Measurements from ENCODE around the gene MAP9.
"Not testable (repeated sequence)": the region's sequence is repeated elsewhere in the genome, so short reads cannot be mapped to it uniquely, and the experiment has no call there.

Gene MAP9

DNA sequence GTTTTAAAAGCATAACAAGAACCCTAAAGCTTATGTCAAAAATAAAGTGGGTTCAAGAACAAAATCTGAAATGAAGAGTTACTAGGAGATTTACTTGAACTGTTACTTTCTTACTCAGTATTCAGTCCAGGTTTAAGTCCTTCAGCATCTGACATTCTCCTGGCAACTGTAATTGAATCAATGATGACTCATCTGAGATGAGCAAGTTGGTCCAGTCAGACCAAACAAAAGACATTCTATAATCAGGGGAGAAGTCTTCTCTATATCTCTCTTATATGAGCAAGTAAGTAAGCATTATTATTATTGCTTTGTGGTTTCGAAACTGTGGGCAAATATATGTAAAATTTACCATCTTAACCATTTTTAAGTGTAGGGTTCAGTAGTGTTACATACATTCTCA is 34.6 kb downstream of the MAP9 start:
- peak; percentile 55 for DNase-seq

DNA sequence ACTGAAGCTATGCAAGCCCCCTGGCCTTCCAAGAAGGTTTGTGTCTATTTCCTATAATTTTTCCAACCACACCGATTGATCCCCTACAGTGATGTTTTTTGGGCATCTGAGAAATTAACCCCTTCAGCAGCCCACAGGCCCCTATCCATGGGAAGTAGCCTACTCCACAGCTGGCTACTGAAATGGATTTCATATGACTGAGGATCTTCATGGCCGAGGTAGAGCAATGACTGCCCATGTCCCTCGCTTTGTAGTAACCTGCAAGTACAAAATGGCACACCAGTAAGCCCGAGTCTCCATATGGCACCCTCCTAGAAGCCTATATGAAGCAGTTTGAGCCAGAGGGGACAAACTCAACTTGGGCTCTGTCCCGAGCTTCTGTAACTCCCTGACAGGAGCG is 36.8 kb downstream of the MAP9 start:
- no peak for DNase-seq

DNA sequence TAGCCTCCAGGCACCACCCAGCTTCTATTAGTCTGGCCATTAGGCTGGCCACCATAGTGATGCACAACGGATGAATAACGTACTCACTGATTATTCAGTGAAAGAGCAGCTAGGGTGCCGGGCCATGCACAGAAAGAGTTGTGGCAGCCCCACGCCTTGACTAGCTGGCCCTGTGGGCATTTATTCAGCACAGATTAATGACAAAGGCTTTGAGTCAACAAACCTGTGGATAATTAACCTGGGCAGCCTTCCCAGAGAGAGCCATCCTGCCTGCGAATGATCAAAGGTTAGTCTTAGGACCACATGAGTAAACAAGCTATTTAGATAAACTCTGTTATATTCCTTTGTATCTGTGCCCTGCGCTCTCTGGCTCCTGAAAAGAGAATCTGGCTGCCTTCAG is 37.2 kb downstream of the MAP9 start:
- no peak for DNase-seq

DNA sequence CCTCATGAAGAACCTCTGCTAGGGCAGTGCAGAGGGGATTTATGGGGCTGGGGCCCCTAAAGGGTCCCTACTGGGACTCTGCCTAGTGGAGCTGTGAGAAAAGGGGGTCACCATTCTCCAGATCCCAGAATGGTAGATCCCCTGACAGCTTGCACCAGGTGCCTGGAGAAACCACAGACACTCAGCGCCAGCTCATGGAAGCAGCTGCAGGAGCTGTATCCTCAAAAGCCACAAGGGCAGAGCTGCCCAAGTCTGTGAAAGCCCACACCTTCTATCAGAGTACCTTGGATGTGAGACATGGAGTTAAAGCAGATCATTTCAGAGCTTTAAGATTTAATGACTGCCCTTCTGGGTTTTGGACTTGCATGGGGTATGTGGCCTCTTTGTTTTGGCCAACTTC is 38.6 kb downstream of the MAP9 start:
- no peak for DNase-seq

DNA sequence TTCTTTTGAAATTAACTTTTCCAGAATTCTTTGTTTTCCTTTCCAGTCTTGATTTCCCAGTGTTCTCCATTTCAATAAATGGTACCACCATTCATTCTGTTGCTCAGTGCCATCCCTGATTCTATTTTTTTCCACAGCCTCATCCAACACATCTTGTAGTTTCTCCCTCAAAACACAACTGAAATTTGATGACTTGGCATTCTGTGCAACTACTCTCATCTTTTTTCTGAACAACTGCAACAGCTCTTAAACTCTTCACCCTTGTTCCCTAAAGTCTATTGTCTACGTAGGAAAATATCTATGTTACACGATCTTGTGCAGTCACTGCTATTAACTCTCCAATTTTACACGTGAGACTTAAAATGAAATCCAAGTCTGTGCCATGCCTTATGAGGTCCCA is 40.5 kb downstream of the MAP9 start:
- no peak for DNase-seq

DNA sequence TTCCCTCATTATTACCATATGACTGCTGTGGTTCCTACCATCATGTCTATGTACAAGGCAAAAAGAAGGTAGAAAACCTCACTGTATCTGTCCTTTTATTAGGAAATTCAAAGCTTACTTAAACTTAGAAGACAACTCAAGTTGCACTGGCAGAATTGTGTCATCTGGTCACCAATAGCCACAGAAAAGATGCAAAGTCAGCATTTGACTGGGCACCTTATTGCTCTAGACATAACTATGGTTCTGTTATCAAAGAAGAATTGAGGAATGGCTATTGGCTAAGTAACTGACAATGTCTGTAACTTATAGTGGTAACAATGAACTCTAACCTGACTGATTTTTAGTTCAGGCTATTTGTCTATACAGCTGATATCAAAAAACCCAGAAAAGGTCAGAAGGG is 45.3 kb downstream of the MAP9 start:
- DNase-seq: no peak

DNA sequence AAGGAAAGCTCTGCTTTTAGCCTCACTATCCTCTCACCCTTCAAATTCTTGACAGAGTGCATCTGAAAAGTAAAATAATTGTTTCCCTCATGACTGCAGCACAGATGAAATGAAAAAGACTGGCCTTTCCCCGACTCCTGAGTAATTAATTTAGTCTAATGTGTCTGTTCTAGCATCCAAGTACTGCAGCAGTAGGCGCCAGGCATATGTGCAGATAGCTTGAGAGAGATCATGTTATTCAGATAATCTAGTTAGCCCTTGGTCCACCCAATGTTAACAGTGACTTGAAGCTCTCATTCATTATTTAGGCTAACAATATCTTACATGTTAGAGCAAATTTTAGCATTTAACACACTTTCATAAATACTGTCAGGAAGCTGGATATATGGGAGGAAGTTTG is 54.0 kb downstream of the MAP9 start:
- no peak for DNase-seq

DNA sequence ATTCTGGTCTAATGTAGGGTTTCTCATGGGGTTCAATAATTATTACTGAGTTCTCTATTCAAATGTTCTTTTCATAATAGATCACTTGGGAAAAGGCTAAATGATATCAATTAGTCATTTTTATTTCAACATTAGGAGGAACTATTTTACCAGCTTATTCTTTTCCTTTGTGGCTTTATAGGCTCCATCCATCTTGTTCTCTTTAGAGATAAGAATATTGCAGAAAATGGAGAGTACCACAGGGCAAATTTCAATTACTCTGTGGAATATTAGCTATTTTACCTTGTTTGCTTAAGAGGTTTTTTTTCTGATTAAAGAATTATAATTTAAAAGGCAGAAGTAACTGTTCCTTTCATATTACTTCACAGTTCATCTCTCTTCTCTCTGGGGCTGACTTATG is 55.8 kb downstream of the MAP9 start:
- no peak for DNase-seq

DNA sequence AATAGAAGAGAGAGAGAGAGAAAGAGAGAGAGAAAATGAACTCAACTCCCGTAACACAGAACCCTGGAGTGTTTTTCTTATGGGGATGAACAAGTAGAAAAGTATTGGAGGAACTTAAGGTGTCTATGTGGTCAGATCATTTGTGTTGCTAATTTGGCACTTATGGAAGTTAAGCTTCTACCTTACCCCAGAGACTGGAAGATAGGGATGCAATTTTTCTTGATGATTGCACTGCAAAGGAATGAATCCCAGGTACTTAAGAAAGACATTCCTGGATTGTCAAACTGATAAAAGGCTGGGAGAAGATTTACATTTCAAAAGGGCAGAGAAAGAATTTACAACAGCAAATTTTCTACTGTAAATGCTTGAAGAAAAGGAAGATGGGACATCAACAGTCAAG is 57.2 kb downstream of the MAP9 start:
- DNase-seq: no peak

DNA sequence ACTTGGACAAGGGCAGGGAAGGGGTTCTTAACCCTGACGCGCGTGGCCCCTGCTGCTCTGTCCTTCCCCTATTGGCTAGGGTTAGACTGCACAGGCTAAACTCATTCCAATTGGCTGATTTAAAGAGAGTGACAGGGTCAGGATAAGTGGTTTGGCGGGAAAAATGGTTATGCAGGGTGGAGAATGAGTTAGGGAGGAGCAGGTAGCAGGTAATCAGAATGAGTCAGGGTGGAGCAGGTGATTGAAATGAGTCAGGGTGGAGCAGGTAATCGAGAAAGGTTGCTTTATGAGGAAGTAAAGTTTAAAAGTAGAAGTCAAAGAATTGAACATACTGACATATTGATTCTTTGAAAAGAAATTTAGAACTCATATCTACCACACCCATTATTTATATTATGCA is 64.7 kb downstream of the MAP9 start:
- DNase-seq: not testable (repeated sequence)

DNA sequence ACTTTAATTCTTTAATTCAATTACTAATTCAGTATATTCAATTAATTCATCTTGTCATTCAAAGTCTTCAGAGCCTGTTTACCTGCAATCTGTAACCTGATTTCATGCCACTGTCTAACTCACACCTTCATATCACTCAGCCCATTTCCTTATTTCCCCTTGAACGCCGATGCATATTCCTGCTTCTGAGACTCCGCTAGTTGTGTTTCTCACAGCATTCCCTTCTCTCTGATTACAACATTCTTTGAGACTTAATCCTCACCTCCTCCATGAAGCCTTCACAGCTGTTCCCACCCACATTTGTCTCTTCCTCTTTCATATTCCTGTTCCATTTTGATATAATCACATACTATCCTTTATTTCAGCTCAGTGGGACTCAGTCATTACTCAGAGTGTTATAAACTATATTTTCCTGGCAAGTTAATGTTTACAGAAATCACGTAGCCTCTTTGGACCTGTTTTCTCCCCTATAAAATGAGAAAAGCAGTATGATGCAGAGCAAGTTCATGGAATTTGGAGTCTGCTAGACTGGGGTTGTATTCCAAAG is 69.0 kb downstream of the MAP9 start:
- no peak for DNase-seq

DNA sequence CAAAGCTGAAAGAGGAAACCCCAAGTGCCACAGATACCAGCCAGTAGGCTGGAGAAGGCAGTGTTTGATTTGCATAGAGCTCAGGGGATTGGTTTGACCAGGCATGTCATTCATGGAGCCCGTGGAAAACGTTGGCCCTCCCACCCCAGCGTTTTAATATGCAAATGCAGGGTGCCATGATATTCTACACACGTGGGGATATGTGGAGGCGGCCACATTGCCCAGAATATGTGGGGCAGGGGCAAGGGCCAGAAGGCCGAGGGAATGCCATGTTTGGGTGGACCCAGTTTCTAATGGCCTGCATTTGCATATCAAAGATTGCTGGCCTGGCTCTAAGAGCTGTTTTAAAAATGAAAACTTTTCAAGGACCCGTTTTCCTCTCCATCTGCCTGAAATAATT is 71.1 kb downstream of the MAP9 start:
- no peak for DNase-seq

DNA sequence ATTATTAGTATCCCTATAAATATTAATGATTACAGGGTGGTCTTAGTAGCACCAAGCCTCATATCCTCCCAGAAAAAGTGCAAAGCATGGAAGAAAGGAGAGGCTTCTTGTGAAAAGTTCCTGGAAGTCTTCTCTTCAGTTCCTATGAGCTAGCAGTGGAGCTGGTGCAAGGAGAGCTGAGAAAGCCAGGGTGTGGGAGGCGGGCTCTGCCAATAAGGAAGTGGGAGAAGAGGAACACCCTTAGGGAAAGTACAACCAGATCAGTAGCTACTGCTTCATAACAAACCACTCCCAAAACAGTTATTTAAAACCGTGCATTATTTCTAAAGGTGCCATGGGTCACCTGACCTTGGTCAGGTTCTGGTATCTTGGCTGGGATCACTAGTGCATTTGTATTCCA is 72.4 kb downstream of the MAP9 start:
- no peak for DNase-seq

DNA sequence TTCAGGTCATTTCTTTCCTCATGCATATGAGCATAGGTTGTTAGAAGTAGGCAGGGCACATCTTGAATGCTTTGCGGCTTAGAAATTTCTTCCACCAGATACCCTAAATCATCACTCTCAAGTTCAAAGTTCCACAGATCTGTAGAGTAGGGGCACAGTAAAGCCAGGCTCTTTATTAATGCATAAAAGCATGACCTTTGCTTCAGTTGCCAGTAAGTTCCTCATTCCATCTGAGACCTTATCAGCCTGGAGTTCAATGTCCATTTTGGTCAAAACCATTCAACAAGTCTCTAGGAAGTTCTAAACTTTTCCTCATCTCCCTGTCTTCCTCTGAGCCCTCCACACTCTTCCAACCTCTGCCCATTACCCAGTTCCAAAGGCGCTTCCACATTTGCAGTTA is 77.7 kb downstream of the MAP9 start:
- no peak for DNase-seq

Measured in fibroblast of skin of back (primary cell).